GM20431 (cell line): ENCODE results near the gene ZSCAN25.
"Not testable (repeated sequence)": the region's sequence is repeated elsewhere in the genome, so short reads cannot be mapped to it uniquely, and the experiment has no call there.

Source experiments
- in situ Hi-C: fragments of 300-500 bp; cut with MseI, MboI; formaldehyde crosslinking; loops from one replicate; pipeline ENCODE4 v1.15.0; 2020; ENCODE audit warnings: low sequenced_read_pairs; ENCODE audit not compliant: unreplicated experiment

Gene ZSCAN25

DNA sequence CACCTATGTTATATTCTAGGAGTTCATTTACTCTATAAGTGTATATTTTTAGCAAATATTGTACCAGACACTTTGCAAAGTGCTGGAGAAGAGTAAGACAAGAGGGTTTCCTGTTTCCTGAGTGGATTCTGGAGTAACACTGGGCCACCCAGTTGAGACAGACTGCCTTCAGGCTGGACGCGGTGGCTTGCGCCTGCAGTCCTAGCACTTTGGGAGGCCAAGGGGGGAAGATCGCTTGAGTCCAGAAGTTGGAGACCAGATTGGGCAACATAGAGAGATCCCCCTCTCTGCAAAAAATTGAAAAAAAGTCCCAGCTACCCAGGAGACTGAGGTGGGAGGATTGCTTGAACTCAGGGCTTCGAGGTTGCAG, 772 bp upstream of the ZSCAN25 start:
- in situ Hi-C loops = no loop called here

- in situ Hi-C loops = no loop called here
Measured at GRCh38 chr7:99617192-99617781, 541 bp downstream of the ZSCAN25 start.

DNA sequence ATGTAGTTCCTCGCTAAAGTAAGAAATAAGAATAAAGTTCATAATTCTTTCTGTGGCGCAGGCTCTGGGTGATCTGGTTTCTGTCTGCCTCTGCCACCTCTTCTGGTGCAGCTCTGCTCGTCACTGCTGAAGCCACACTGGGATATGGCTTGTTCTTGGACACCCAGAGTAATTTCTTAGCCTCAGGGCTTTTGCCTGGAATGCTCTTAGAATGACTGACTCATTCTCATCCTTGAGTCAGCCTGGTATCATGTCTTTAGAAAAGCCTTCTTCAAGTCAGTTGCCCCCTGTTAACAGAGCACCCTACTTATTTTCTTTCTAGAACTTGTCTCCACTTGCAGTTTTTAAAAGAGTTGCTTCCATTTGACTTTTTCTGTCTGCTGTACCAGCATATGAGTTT, 2.0 kb downstream of the ZSCAN25 start:
- in situ Hi-C loops = no loop called here

GRCh38 chr7:99619571-99620130, 2.9 kb downstream of the ZSCAN25 start:
- in situ Hi-C loops = no loop called here

DNA sequence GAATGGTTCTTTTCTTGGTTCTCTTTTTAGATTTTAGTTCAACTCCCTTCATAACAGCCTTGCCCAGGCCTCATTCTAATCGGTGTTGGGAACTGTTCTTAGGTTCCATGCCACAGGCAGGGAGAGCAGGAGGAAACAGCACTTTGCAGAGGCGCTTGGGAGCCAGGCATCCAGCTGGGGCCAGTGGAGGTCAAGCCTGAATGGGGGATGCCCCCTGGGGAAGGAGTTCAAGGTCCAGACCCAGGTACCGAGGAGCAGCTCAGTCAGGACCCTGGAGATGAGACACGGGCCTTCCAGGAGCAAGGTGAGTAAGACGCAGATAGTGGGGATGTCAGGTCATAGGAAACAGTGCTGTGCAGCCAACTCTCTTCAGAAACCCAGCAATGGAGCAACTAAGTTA, 4.5 kb downstream of the ZSCAN25 start:
- in situ Hi-C loops = no loop called here

- in situ Hi-C loops = no loop called here
Measured at GRCh38 chr7:99622596-99622995, 5.8 kb downstream of the ZSCAN25 start.

GRCh38 chr7:99623091-99623693, 6.4 kb downstream of the ZSCAN25 start:
- in situ Hi-C loops = no loop called here

DNA sequence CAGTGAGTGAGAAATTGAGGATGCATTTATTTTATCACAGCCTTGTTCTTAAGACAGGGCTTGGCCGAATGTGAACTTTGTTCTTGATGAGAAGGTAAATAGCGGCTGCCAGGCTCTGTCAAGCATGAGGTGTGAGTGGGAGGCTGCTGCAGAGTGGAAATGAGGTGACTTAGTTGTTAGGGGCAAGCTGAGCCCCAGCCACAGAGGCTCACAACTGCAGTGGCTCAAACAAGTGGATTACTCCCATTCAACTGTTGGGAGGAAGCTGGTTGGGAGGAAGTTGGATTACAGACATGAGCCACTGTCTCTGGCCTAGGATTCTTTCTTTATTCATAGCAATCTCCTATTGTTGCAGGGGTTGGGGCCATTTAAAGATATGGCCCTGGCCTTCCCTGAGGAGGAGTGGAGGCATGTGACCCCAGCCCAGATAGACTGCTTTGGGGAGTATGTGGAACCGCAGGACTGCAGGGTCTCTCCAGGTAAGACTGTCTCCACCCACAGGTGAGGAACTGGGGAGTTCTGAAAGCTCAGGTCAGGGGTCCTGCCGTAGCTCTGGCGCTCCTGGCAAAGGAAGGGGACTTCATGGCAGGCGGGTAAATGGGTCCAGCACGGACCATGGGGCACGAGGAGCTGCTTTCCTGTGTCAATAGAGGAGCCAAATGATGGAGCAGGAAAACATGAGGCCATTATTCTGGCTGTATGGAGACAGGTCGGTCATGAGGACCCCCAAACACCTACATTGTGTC, 7.1 kb downstream of the ZSCAN25 start:
- in situ Hi-C loops = no loop called here

DNA sequence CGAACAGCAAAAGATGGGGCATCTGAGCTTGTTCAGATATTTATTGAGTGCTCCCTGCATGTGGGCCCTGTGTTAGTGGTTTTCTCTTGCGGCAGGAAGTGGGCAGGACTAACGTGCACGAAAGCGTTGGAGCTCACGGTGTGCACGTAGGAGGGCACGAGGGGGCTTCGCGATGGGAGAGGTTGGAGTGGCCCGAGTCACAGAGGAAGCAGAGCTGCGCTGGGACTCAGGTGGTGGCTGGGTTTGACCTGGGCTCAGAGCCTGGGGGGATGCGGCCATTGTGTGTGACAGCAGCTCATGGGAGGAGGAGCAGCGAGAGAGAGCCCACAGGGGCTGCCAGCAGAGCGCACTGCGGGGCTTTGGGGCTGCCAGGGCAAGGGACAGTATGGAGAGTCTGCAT, 7.7 kb downstream of the ZSCAN25 start:
- in situ Hi-C loops = no loop called here

- in situ Hi-C loops = no loop called here
Measured at GRCh38 chr7:99625321-99625720, 8.6 kb downstream of the ZSCAN25 start.

DNA sequence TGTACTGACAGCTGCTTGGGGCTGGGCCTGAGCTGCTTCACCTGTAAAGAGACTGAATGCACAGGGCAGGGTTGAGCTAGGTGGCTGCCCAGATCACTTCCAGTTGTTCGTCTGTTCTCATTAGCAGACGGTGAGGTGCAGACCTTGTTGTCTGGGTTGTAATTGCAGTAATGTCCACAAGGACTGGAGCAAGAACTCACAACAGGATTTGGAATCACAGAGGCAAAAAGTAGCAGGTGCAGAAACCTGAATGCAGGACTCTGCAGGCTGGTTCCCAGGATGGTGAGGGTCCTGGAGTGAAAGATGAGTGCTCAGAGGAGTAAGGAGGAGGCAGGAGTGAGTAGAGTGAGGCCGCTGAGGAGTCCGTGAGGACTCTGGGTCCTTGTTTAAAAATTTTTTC, 9.2 kb downstream of the ZSCAN25 start:
- in situ Hi-C loops = no loop called here

DNA sequence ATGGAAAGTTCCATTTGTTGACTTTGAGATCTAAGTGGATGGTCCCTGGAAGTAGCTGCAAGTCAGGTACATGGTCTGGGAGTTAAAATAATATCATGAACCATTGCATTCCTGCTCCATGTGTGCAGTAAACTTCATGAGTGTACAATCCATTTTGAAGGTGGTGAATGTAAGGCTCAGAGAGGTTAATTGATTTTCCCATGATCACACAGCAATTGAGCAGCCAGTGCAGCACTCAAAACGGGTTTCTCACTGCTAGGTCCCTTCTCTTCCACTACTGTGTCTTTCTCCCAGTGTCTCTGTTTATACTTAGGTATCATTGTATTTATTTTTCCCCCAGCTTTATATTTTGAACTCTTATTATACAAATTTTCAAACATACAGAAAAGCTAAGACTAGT, 9.9 kb downstream of the ZSCAN25 start:
- in situ Hi-C loops = no loop called here

- in situ Hi-C loops = no loop called here
Measured at GRCh38 chr7:99627513-99627912, 10.8 kb downstream of the ZSCAN25 start.

DNA sequence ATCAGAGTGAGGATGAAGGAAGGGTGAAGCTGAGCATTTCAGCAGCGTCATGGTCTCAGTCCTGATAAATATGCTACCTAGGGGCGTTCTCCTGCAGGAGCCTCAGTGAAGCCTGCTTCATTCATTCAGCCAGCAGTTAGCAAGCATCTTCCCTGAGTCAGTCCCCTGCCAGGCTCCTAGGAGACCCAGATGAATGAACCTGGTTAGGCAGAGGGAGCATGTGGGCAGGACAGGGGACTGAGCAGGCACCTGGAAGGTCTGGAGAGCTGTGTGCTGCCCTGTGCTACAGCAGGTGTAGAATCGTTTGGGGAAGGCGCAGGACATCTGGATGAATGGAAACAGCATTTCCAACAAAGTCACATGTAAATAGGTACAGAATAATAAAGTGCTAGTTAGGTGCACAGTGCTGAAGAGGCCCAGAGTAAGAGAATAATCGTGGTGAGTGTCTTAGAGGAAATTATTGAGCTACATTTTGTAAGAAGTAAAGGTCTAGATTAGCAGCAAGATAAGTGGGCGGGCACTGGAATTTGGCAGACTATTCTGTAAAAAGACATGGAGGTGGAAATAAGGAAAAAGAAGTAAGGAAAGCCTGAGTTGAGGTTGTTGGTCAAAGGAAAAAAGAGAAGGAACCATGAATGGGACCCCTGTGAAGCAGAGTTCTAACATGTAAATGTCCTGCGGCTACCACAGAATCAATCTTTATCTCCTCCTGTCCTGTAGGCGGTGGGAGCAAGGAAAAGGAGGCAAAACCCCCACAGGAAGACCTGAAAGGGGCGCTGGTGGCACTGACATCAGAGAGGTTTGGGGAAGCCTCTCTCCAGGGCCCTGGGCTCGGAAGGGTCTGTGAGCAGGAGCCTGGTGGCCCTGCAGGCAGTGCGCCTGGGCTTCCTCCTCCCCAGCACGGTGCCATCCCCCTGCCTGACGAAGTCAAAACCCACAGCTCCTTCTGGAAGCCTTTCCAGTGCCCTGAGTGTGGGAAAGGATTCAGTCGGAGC, 12.0 kb downstream of the ZSCAN25 start:
- in situ Hi-C loops = no loop called here

GRCh38 chr7:99629643-99630042, 12.9 kb downstream of the ZSCAN25 start:
- in situ Hi-C loops = no loop called here

GRCh38 chr7:99631295-99632109, 14.8 kb downstream of the ZSCAN25 start:
- in situ Hi-C loops = no loop called here

DNA sequence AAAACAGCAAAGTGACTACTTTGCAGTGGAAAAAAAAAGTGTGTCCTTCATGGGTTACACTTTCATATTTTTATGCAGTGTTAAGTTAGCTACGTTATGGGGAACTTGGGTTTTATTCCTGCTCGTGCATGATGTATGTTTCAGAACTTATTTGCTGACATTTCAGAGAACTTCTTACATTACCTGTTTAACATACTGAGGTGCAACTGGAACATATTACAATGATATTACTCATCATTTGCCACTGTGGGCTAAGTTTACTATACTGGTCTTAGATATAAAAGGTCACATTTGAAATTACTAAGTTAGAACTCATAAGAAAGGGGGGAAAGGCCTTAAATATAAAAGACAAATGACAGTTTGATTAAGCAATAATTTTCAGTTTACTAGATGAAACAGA, 20.7 kb downstream of the ZSCAN25 start:
- in situ Hi-C loops = not testable (repeated sequence)

DNA sequence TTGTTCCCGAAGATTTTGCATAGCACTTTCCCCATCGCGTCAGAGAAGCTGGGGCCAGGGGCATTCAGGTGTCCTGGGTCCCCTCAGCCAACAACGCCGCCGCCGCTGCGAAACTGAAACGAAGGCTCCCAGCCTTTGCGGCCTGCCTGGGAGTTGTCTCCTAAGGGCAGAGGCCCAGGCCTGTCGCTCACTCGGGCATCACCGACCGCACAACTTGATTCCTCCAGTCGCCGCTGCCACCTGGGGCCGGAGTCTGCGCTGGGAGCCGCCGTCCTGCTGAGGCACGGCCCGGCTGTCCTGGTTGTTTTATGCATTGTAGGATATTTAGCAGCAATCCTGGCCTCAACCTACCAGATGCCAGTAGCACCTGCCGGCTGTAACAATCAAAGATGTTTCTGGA, 22.0 kb downstream of the ZSCAN25 start:
- in situ Hi-C loops = no loop called here

DNA sequence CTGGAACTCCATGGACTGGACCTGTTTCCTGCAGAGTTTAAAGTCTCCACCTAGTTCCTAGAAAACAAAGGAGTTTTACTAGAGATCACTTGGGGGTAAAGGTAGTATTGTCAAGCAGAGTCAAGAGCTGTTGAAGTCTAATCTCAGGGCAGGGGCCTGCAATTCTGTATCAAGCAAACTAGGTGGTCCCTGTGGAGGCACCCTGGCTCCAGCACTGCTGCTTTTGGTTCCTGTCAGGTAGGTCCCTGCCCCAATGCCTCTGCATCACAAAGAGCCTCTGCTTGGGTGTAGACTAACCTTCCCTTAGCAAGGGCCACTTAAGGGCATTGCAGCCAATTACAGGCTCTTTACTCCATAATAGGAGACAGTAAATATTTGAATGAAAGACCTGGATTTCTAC, 22.5 kb downstream of the ZSCAN25 start:
- in situ Hi-C loops = no loop called here
